ENCODE measurements around the gene WIPF3.

GRCh38 chr7:29940199-29940598 is 133.9 kb downstream of the WIPF3 start:
- TF ChIP-seq, protein P1, sequence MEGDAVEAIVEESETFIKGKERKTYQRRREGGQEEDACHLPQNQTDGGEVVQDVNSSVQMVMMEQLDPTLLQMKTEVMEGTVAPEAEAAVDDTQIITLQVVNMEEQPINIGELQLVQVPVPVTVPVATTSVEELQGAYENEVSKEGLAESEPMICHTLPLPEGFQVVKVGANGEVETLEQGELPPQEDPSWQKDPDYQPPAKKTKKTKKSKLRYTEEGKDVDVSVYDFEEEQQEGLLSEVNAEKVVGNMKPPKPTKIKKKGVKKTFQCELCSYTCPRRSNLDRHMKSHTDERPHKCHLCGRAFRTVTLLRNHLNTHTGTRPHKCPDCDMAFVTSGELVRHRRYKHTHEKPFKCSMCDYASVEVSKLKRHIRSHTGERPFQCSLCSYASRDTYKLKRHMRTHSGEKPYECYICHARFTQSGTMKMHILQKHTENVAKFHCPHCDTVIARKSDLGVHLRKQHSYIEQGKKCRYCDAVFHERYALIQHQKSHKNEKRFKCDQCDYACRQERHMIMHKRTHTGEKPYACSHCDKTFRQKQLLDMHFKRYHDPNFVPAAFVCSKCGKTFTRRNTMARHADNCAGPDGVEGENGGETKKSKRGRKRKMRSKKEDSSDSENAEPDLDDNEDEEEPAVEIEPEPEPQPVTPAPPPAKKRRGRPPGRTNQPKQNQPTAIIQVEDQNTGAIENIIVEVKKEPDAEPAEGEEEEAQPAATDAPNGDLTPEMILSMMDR (IDR thresholded peaks at IDR 0.05; ENCODE audit: low read depth, low read length, poor library complexity, severe bottlenecking) = no peak
- TF ChIP-seq EZH2phosphoT487 (IDR thresholded peaks at IDR 0.05; ENCODE audit: borderline replicate concordance, low read length) = no peak
